Muscle layer of duodenum (tissue), 2 donors: ENCODE data around the gene HLCS.

Experiments
- H3K27ac ChIP-seq: one replicate; pipeline ENCODE4 v1.7.0; 2013; ENCODE audit warnings: mild to moderate bottlenecking, low read length
- H3K27me3 ChIP-seq: one replicate; pipeline ENCODE4 v1.7.0; 2013; ENCODE audit warnings: low read depth, mild to moderate bottlenecking, control low read depth, low read length
- H3K36me3 ChIP-seq, 2 donors: one replicate each; pipeline ENCODE4 v1.7.0; 2013; ENCODE audit warnings: low read length in 2 of 2, control low read depth in 1 of 2, mild to moderate bottlenecking in 1 of 2; ENCODE audit not compliant: insufficient read depth in 2 of 2, control insufficient read depth in 1 of 2
- H3K4me1 ChIP-seq, 2 donors: one replicate each; pipeline ENCODE4 v1.7.0; 2013; ENCODE audit warnings: low read length in 2 of 2, mild to moderate bottlenecking in 2 of 2, control low read depth in 1 of 2, moderate library complexity in 1 of 2; ENCODE audit not compliant: insufficient read depth in 2 of 2, control insufficient read depth in 1 of 2
- H3K4me3 ChIP-seq, 2 donors: one replicate each; pipeline ENCODE4 v1.7.0; 2013; ENCODE audit warnings: low read length in 2 of 2, low read depth in 1 of 2, mild to moderate bottlenecking in 1 of 2
- H3K9me3 ChIP-seq, 2 donors: one replicate each; pipeline ENCODE4 v1.7.0; 2013; ENCODE audit warnings: low read length in 2 of 2, control low read depth in 1 of 2, mild to moderate bottlenecking in 1 of 2; ENCODE audit not compliant: control insufficient read depth in 1 of 2
- donor health status: healthy.

HLCS gene

GRCh38 chr21:36773117-36773516 is 193.4 kb downstream of the HLCS start:
- Histone ChIP-seq H3K4me3 (no peak overlapping the region), H3K36me3 (no peaks in the 10 kb centered on the region), H3K9me3 (no peaks in the 10 kb centered on the region), H3K4me1 (peaks cover 0 to 3% of the 10 kb centered on the region in 2 donors), H3K27me3 (no peaks in the 10 kb centered on the region), H3K27ac (no peak overlapping the region)

DNA sequence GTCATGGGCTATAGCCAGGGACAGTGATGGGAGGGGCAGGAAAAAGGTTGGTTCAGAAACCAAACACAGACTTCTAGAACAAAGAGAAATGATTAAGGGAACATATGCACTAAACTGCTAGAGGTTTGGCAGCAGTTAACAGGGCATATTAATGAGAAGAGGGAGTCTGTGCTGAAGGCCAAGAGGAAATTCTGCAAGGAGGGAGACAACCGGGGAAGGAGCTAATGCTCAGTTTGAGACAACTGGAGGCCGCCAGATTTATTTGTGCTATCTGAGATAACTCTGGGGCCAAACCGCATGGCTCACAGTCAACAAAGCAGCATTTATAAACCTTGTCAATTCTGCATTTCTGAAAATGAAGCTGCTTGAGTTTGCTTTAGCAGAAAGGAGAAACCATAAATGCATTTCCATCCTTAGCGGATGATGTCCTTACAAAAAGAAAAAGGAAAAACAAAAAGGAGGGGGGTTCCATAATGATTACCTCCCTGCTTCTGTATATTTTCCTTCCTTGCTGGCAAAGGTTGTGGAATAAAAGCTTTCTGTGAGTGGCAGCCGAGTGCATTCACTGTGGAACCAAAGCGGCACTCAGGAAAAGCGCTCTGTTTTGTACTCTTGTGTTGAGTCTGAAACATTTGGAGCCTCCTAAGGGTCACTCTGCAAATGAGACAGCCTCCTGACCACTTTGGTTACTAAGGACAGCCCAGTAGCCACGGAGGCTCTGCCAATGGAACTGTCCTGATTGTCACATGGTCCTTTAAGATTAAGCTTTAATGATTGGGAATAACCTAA is 197.2 kb downstream of the HLCS start:
- no peak overlapping the region for H3K27ac ChIP-seq
- no peaks in the 10 kb centered on the region for H3K27me3 ChIP-seq

DNA sequence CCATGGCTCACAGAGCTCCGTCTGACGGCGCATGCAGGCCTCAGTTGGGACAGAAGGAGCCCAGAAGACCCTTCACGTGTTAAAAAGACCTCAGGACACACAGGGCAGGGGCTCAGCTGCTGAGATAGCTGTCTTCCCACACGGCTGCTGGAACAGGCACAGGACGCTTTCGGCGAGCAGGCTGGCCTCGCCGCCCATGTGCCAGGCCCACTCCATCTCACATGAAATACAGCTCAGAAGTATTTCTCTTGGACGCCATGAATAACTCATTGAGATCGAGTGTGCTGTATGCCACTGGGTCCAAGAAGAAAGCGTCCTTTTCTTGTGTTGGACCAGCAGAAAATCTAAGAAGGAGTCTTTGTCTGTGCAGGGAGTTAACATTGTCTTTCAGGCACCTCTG is 198.0 kb downstream of the HLCS start:
- Histone ChIP-seq H3K4me1 (peaks cover 0 to 3% of the 10 kb centered on the region in 2 donors), H3K36me3 (no peaks in the 10 kb centered on the region), H3K9me3 (no peaks in the 10 kb centered on the region), H3K27ac (no peak overlapping the region), H3K27me3 (no peaks in the 10 kb centered on the region), H3K4me3 (no peak overlapping the region)

More for the DNA sequence above, 197.2 kb downstream of the HLCS start:
- Histone ChIP-seq H3K36me3 (no peaks in the 10 kb centered on the region), H3K9me3 (no peaks in the 10 kb centered on the region), H3K4me3 (no peak overlapping the region), H3K4me1 (peaks cover 0 to 3% of the 10 kb centered on the region in 2 donors)

GRCh38 chr21:36767096-36767495 is 199.4 kb downstream of the HLCS start:
- Histone ChIP-seq H3K27ac (no peak overlapping the region), H3K36me3 (no peaks in the 10 kb centered on the region)

DNA sequence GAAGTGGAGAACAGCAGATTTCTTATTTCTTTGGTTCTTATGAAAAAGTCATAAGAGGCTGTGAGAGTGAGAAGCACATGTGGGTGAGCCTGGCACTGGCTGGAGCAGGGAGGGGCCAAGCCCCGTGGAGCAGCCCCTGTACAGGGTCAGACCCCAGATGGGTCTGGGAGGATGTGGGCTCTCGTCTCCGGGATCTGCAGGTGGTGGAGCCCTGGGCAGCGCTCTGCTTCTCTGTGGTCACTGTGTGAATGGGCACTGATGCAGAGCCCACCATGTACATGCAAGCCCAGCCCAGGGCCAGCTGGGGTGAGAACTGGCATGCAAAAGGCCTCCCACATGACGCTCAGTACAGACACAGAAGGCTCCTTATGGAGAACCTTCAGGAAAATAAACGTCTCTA is 200.0 kb downstream of the HLCS start:
- Histone ChIP-seq H3K9me3 (no peaks in the 10 kb centered on the region), H3K4me3 (no peak overlapping the region), H3K27me3 (no peaks in the 10 kb centered on the region), H3K36me3 (no peaks in the 10 kb centered on the region), H3K4me1 (peaks cover 0 to 3% of the 10 kb centered on the region in 2 donors), H3K27ac (no peak overlapping the region)

More at GRCh38 chr21:36767096-36767495, 199.4 kb downstream of the HLCS start:
- no peaks in the 10 kb centered on the region for H3K27me3 ChIP-seq
- no peaks in the 10 kb centered on the region for H3K9me3 ChIP-seq
- no peak overlapping the region for H3K4me3 ChIP-seq
- H3K4me1 ChIP-seq = peaks cover 0 to 3% of the 10 kb centered on the region in 2 donors

- Histone ChIP-seq H3K27ac (no peak overlapping the region), H3K36me3 (no peaks in the 10 kb centered on the region), H3K27me3 (no peaks in the 10 kb centered on the region), H3K9me3 (no peaks in the 10 kb centered on the region), H3K4me3 (no peak overlapping the region), H3K4me1 (peaks cover 0 to 3% of the 10 kb centered on the region in 2 donors)
These were observed 201.2 kb downstream of the HLCS start for GRCh38 chr21:36765229-36765628.

- no peak overlapping the region for H3K27ac ChIP-seq
- H3K9me3 ChIP-seq = no peaks in the 10 kb centered on the region
- H3K27me3 ChIP-seq = no peaks in the 10 kb centered on the region
- no peak overlapping the region for H3K4me3 ChIP-seq
- no peaks in the 10 kb centered on the region for H3K36me3 ChIP-seq
- no peaks in the 10 kb centered on the region for H3K4me1 ChIP-seq
These were observed 203.2 kb downstream of the HLCS start for GRCh38 chr21:36763305-36763704.

- H3K27me3 ChIP-seq = no peaks in the 10 kb centered on the region
- no peaks in the 10 kb centered on the region for H3K9me3 ChIP-seq
- H3K4me3 ChIP-seq = no peak overlapping the region
- no peaks in the 10 kb centered on the region for H3K36me3 ChIP-seq
- no peaks in the 10 kb centered on the region for H3K4me1 ChIP-seq
- no peak overlapping the region for H3K27ac ChIP-seq
These were observed 203.8 kb downstream of the HLCS start for GRCh38 chr21:36762642-36763041.

GRCh38 chr21:36761685-36762084 is 204.8 kb downstream of the HLCS start:
- Histone ChIP-seq H3K4me1 (no peaks in the 10 kb centered on the region), H3K36me3 (no peaks in the 10 kb centered on the region), H3K4me3 (no peak overlapping the region), H3K9me3 (no peaks in the 10 kb centered on the region), H3K27ac (no peak overlapping the region), H3K27me3 (no peaks in the 10 kb centered on the region)

DNA sequence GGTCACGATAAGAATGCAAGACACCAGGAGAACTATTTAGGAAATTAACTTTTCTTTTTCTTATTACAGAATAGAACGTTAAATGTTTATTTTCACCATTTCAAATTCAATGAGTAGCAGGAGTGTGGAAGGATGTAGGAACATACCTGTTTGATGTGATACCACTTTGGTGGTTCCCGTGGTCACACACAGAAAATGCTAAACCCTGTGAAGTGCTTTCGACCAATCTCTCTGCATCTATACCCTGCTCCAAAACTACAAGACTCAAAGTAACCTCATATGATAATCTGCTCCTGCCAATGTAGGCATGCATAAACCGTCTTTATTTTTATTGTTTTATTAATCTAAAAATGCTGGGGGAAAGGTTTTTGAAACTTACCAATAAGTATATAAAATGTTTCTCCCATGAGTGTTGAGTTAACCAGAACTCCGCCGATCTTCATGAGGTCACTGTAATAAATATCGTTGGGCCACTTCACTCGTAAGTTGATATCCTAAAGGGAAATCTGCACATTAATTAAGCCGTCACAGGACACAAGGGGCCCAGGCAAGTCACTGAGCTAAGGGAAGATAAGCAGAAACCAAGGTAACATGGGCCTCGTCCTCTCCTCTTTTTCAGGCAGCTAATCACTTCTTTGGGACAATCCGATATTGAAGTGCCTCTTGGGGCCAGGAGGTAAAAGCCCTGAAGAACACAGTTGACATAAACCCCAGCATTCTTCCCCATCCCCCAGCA is 207.0 kb downstream of the HLCS start:
- no peaks in the 10 kb centered on the region for H3K9me3 ChIP-seq
- no peak overlapping the region for H3K27ac ChIP-seq
- no peaks in the 10 kb centered on the region for H3K4me1 ChIP-seq
- H3K27me3 ChIP-seq = no peaks in the 10 kb centered on the region
- H3K36me3 ChIP-seq = peaks cover 0 to 5% of the 10 kb centered on the region in 2 donors
- H3K4me3 ChIP-seq = no peak overlapping the region

DNA sequence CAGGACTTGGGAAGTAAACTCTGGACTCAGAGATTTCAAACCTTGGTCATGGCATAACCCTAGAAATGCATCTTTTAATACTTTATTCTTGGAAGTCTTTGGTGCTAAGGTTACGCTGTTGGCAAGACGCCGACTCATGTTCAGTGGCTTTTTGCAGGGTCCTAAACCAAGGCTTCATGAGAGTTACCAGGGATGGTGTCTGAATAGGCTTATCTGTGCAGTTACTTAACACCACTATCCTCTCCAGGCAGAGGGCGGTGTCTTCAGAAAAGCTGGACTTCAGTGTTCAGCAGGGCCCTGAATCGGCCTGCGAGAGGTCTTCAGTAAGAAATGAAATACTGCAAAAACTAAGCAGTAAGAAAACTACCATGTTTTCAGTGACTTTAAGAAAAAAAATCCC is 209.3 kb downstream of the HLCS start:
- no peak overlapping the region for H3K4me3 ChIP-seq
- peaks cover 0 to 13% of the 10 kb centered on the region in 2 donors for H3K36me3 ChIP-seq
- H3K4me1 ChIP-seq = no peaks in the 10 kb centered on the region
- no peaks in the 10 kb centered on the region for H3K27me3 ChIP-seq
- no peaks in the 10 kb centered on the region for H3K9me3 ChIP-seq
- no peak overlapping the region for H3K27ac ChIP-seq
